ENCODE data around the gene PI16.

- TF ChIP-seq POLR2AphosphoS5 (IDR thresholded peaks at IDR 0.05; ENCODE audit: low read depth, low read length) (no peak), CTCF (IDR thresholded peaks at IDR 0.05) (no peak), REST (IDR thresholded peaks at IDR 0.05; ENCODE audit: insufficient read depth in 1 of 2, low read depth in 2 of 2, low read length in 1 of 2) (no peak), TCF7L2 (IDR thresholded peaks at IDR 0.05; ENCODE audit: low read depth, low read length) (no peak)
These were observed 45.8 kb upstream of the PI16 start for GRCh38 chr6:36908747-36909146.

All from Panc1 (cell line).